HepG2 (cell line): ENCODE data around the gene MPC1. TPM values are rescaled to one million over a fixed set of nuclear protein-coding genes. Genes with fewer than 3 reads are reported as not detected.

ENCODE experiments used
- ATF7 ChIP-seq, 2 experiments: fragments of 450-650 bp in 1 of 2; sonication (generic) in 1 of 2; formaldehyde crosslinking in 1 of 2; IDR thresholded peaks; 2 replicates each; pipeline versions ENCODE4 v1.4.0 to v1.6.1; 2016 to 2020; ENCODE audit warnings: antibody characterized with exemption in 1 of 2, mild to moderate bottlenecking in 1 of 2, missing genetic modification reagents in 1 of 2
- BCLAF1 ChIP-seq: fragments of 450-650 bp; IDR thresholded peaks from 2 replicates; pipeline ENCODE4 v1.6.1; 2017; ENCODE audit warnings: mild to moderate bottlenecking
- CREM ChIP-seq, 2 experiments: sonication (generic) in 1 of 2; formaldehyde crosslinking in 1 of 2; IDR thresholded peaks; 2 replicates each; pipeline versions ENCODE4 v1.4.0 to v1.6.1; 2016 to 2020; ENCODE audit warnings: antibody characterized with exemption in 1 of 2, mild to moderate bottlenecking in 1 of 2, missing genetic modification reagents in 1 of 2
- E2F1 ChIP-seq: sonication (generic); formaldehyde crosslinking; IDR thresholded peaks from 2 replicates; pipeline ENCODE4 v1.5.0; 2020; ENCODE audit warnings: missing genetic modification reagents
- GRHL1 ChIP-seq: sonication (generic); formaldehyde crosslinking; conservative IDR thresholded peaks from 2 replicates; pipeline ENCODE4 v1.8.0; 2022; ENCODE audit warnings: missing genetic modification reagents
- KIAA2018 ChIP-seq: sonication (generic); formaldehyde crosslinking; IDR thresholded peaks from 2 replicates; pipeline ENCODE4 v1.5.0; 2020; ENCODE audit warnings: mild to moderate bottlenecking, missing genetic modification reagents, borderline replicate concordance
- NKX3-1 ChIP-seq: sonication (generic); formaldehyde crosslinking; IDR thresholded peaks from 2 replicates; pipeline ENCODE4 v1.5.0; 2020; ENCODE audit warnings: missing genetic modification reagents
- SNRNP70 ChIP-seq: fragments of 200-400 bp; formaldehyde crosslinking; IDR thresholded peaks from 2 replicates; pipeline ENCODE4 v1.6.1; 2017; ENCODE audit warnings: mild to moderate bottlenecking, low read depth, low read length, moderate library complexity
- ZNF10 ChIP-seq: sonication (generic); formaldehyde crosslinking; IDR thresholded peaks from 2 replicates; pipeline ENCODE4 v1.4.0; 2020; ENCODE audit warnings: mild to moderate bottlenecking, low read depth, missing genetic modification reagents, borderline replicate concordance
- ZNF3 ChIP-seq: IDR thresholded peaks from 2 replicates; pipeline ENCODE4 v1.7.0; 2017; ENCODE audit warnings: inconsistent platforms
- ZNF740 ChIP-seq: sonication (generic); formaldehyde crosslinking; IDR thresholded peaks from 2 replicates; pipeline ENCODE4 v1.4.0; 2020; ENCODE audit warnings: missing genetic modification reagents
- ZNF816 ChIP-seq: sonication (generic); formaldehyde crosslinking; IDR thresholded peaks from 2 replicates; pipeline ENCODE4 v1.8.0; 2022; ENCODE audit warnings: missing genetic modification reagents, mild to moderate bottlenecking, borderline replicate concordance
- polyA plus RNA-seq, 8 experiments: library from polyadenylated mRNA; depleted of rRNA in 3 of 8; stranded (reverse) in 7 of 8; unstranded in 1 of 8; fragments of >200 nt; fragmentation: Illumina TruSeq in 4 of 8; extraction: Trizol in 4 of 8; gene quantifications; 2 replicates each; pipeline versions ENCODE4 v1.2.1 to v1.2.3, GENCODE V29; 2011 to 2016; ENCODE audit warnings: low read depth in 4 of 8, missing spikeins in 1 of 8, mixed read lengths in 1 of 8; ENCODE audit not compliant: insufficient read depth in 1 of 8
- total RNA-seq, 5 experiments: library from RNA; depleted of rRNA; stranded (reverse); fragments of >200 nt; fragmentation: Illumina TruSeq; extraction: Trizol; gene quantifications; 2 replicates each; pipeline ENCODE4 v1.2.3, GENCODE V29; 2016; ENCODE audit warnings: low read depth in 1 of 5

Gene MPC1
- total and polyA plus RNA-seq, 2 of the 13 experiments (the other 11 are each of a cell fraction or from before 2014, with no cell fraction given), result 189 to 214 TPM

GRCh38 chr6:166382933-166383801, at the start of gene MPC1 (continued):
- TF ChIP-seq ATF7 (IDR thresholded peaks at IDR 0.05), result no peak
- no peak for TF ChIP-seq ATF7 (CRISPR knock-in tag; IDR thresholded peaks at IDR 0.05)
- no peak for TF ChIP-seq SNRNP70
- TF ChIP-seq ZNF816 (CRISPR knock-in tag), result no peak
- TF ChIP-seq GRHL1 (CRISPR knock-in tag), result no peak
- no peak for TF ChIP-seq CREM (IDR thresholded peaks at IDR 0.05)
- TF ChIP-seq CREM (CRISPR knock-in tag; IDR thresholded peaks at IDR 0.05), result no peak
- TF ChIP-seq BCLAF1, result no peak
- no peak for TF ChIP-seq ZNF10 (CRISPR knock-in tag)
- TF ChIP-seq NKX3-1 (CRISPR knock-in tag), result peak; percentile 79
- no peak for TF ChIP-seq ZNF3 (CRISPR knock-in tag)
- TF ChIP-seq KIAA2018 (CRISPR knock-in tag), result no peak
- TF ChIP-seq E2F1 (CRISPR knock-in tag), result peak; percentile 99
- peak; percentile 34; the same call in 1 of the 2 replicates for TF ChIP-seq ZNF740
